Trophoblast cell (in vitro differentiated cells and primary cell): ENCODE measurements around the gene ACOX3.
"Not testable (repeated sequence)": the region's sequence is repeated elsewhere in the genome, so short reads cannot be mapped to it uniquely, and the experiment has no call there.

Source experiments
- DNase-seq, 2 donors: peaks; one replicate each; pipeline ENCODE4 v3.0.0-alpha.2; 2016
- H2AFZ ChIP-seq: 2 replicates; pipeline ENCODE4 v1.6.1; 2013; ENCODE audit warnings: low read length, moderate library complexity, mild to moderate bottlenecking; ENCODE audit not compliant: insufficient read depth, poor library complexity
- H2AK5ac ChIP-seq: 2 replicates; pipeline ENCODE4 v1.6.1; 2013; ENCODE audit warnings: mild to moderate bottlenecking, low read length
- H2BK120ac ChIP-seq: 2 replicates; pipeline ENCODE4 v1.6.1; 2013; ENCODE audit warnings: low read length, mild to moderate bottlenecking, moderate library complexity; ENCODE audit not compliant: insufficient read depth, poor library complexity
- H2BK12ac ChIP-seq: 2 replicates; pipeline ENCODE4 v1.6.1; 2013; ENCODE audit warnings: mild to moderate bottlenecking, low read length, moderate library complexity
- H2BK5ac ChIP-seq: 2 replicates; pipeline ENCODE4 v1.6.1; 2013; ENCODE audit warnings: low read length, low read depth, moderate library complexity, mild to moderate bottlenecking; ENCODE audit not compliant: poor library complexity
- H3K14ac ChIP-seq: 2 replicates; pipeline ENCODE4 v1.6.1; 2013; ENCODE audit warnings: mild to moderate bottlenecking, low read length
- H3K18ac ChIP-seq: 2 replicates; pipeline ENCODE4 v1.6.1; 2013; ENCODE audit warnings: mild to moderate bottlenecking, low read length
- H3K23ac ChIP-seq: 2 replicates; pipeline ENCODE4 v1.6.1; 2013; ENCODE audit warnings: low read length
- H3K27ac ChIP-seq: 2 replicates; pipeline ENCODE4 v1.5.1; 2013; ENCODE audit warnings: low read depth, mild to moderate bottlenecking, inconsistent platforms, low read length, moderate library complexity
- H3K27me3 ChIP-seq: 2 replicates; pipeline ENCODE4 v1.6.1; 2013; ENCODE audit warnings: inconsistent platforms, mild to moderate bottlenecking, low read length, moderate library complexity; ENCODE audit not compliant: insufficient read depth
- H3K36me3 ChIP-seq, 2 experiments: 1 replicate in 1 of 2; 2 replicates in 1 of 2; pipeline ENCODE4 v1.6.1; 2013; ENCODE audit warnings: low read length in 2 of 2, mild to moderate bottlenecking in 2 of 2, moderate library complexity in 1 of 2; ENCODE audit not compliant: insufficient read depth in 2 of 2, control insufficient read depth in 1 of 2
- H3K4ac ChIP-seq: 2 replicates; pipeline ENCODE4 v1.6.1; 2013; ENCODE audit warnings: low read depth, mild to moderate bottlenecking, low read length, moderate library complexity
- H3K4me1 ChIP-seq, 2 experiments: 1 replicate in 1 of 2; 2 replicates in 1 of 2; pipeline ENCODE4 v1.6.1; 2013; ENCODE audit warnings: low read length in 2 of 2, mild to moderate bottlenecking in 2 of 2, moderate library complexity in 1 of 2; ENCODE audit not compliant: insufficient read depth in 2 of 2, control insufficient read depth in 1 of 2
- H3K4me2 ChIP-seq: 2 replicates; pipeline ENCODE4 v1.6.1; 2013; ENCODE audit warnings: inconsistent platforms, mild to moderate bottlenecking, low read length, moderate library complexity
- H3K4me3 ChIP-seq: 2 replicates; pipeline ENCODE4 v1.5.1; 2013; ENCODE audit warnings: mild to moderate bottlenecking, low read depth, low read length, inconsistent platforms
- H3K79me1 ChIP-seq: one replicate; pipeline ENCODE4 v1.6.1; 2013; ENCODE audit warnings: low read length
- H3K79me2 ChIP-seq: 2 replicates; pipeline ENCODE4 v1.6.1; 2013; ENCODE audit warnings: low read length, mild to moderate bottlenecking; ENCODE audit not compliant: control insufficient read depth, insufficient read depth, poor library complexity
- H3K9ac ChIP-seq: 2 replicates; pipeline ENCODE4 v1.6.1; 2013; ENCODE audit warnings: mild to moderate bottlenecking, low read length
- H3K9me3 ChIP-seq: 2 replicates; pipeline ENCODE4 v1.6.1; 2013; ENCODE audit warnings: low read depth, mild to moderate bottlenecking, control low read depth, inconsistent platforms, low read length; ENCODE audit not compliant: insufficient read depth
- H4K12ac ChIP-seq: 2 replicates; pipeline ENCODE4 v1.6.1; 2013; ENCODE audit warnings: low read depth, mild to moderate bottlenecking, low read length, moderate library complexity
- H4K8ac ChIP-seq: 2 replicates; pipeline ENCODE4 v1.6.1; 2013; ENCODE audit warnings: low read depth, mild to moderate bottlenecking, low read length, moderate library complexity
- H4K91ac ChIP-seq: one replicate; pipeline ENCODE4 v1.6.1; 2013; ENCODE audit warnings: low read depth, mild to moderate bottlenecking, low read length, moderate library complexity
- WGBS: extraction: QIAGEN DNeasy Blood & Tissue Kit; methylation state at CpG from one replicate; pipeline ENCODE4 v1.1.7; 2013; ENCODE audit warnings: missing lambda C conversion rate; ENCODE audit not compliant: insufficient read length, insufficient coverage; ENCODE audit errors: extremely low coverage; 5-methylcytosine and 5-hydroxymethylcytosine counted together

ACOX3 gene

GRCh38 chr4:8341281-8341680 is 99.2 kb downstream of the ACOX3 start:
- not testable (repeated sequence) for H3K9me3 ChIP-seq, H3K4ac ChIP-seq, H2BK5ac ChIP-seq, H4K12ac ChIP-seq, H4K8ac ChIP-seq, H3K27ac ChIP-seq, H3K14ac ChIP-seq, H3K36me3 ChIP-seq, H3K23ac ChIP-seq, H3K18ac ChIP-seq, H2BK120ac ChIP-seq, H4K91ac ChIP-seq, H2AK5ac ChIP-seq, H3K79me1 ChIP-seq, H3K79me2 ChIP-seq, H3K27me3 ChIP-seq, H3K9ac ChIP-seq, DNase-seq, H3K4me3 ChIP-seq, H3K4me1 ChIP-seq, H3K4me2 ChIP-seq, H2AFZ ChIP-seq, H2BK12ac ChIP-seq
- WGBS: no CpG with 5 or more reads among the region's 7 CpGs

- Histone ChIP-seq H2AFZ (no peak overlapping the region), H2BK120ac (no peak overlapping the region), H2BK5ac (no peak overlapping the region), H2AK5ac (no peak overlapping the region), H4K12ac (no peak overlapping the region), H3K36me3 (no peaks in the 10 kb centered on the region), H3K27me3 (no peaks in the 10 kb centered on the region), H3K4me3 (no peak overlapping the region), H3K4me2 (no peak overlapping the region), H3K14ac (no peak overlapping the region), H4K91ac (no peak overlapping the region), H3K9ac (no peak overlapping the region), H3K4ac (no peak overlapping the region), H3K79me1 (peaks cover 2% of the 10 kb centered on the region), H3K79me2 (no peaks in the 10 kb centered on the region), H3K27ac (no peak overlapping the region), H3K9me3 (no peaks in the 10 kb centered on the region), H3K23ac (no peak overlapping the region), H4K8ac (no peak overlapping the region), H3K4me1 (peaks cover 7 to 8% of the 10 kb centered on the region in 2 experiments), H2BK12ac (no peak overlapping the region), H3K18ac (no peak overlapping the region)
- WGBS: no CpG with 5 or more reads among the region's 8 CpGs
- DNase-seq: no peak
Measured at GRCh38 chr4:8340781-8341241, 99.7 kb downstream of the ACOX3 start.

GRCh38 chr4:8338351-8338961 is 102.1 kb downstream of the ACOX3 start:
- no peak overlapping the region for H4K12ac ChIP-seq
- DNase-seq: no peak
- no peak overlapping the region for H2BK12ac ChIP-seq
- H2BK120ac ChIP-seq: no peak overlapping the region
- H3K27ac ChIP-seq: no peak overlapping the region
- H3K23ac ChIP-seq: no peak overlapping the region
- no peak overlapping the region for H3K18ac ChIP-seq
- no peak overlapping the region for H3K4me3 ChIP-seq
- H3K4me2 ChIP-seq: no peak overlapping the region
- no peak overlapping the region for H2AK5ac ChIP-seq
- H2BK5ac ChIP-seq: no peak overlapping the region
- no peak overlapping the region for H3K4ac ChIP-seq
- H4K8ac ChIP-seq: no peak overlapping the region
- H3K9ac ChIP-seq: no peak overlapping the region
- H3K9me3 ChIP-seq: peaks cover 7% of the 10 kb centered on the region
- H4K91ac ChIP-seq: no peak overlapping the region
- H2AFZ ChIP-seq: no peak overlapping the region
- H3K14ac ChIP-seq: no peak overlapping the region
- no peaks in the 10 kb centered on the region for H3K79me1 ChIP-seq
- WGBS: no CpG with 5 or more reads among the region's 4 CpGs
- peaks cover 6 to 7% of the 10 kb centered on the region in 2 experiments for H3K4me1 ChIP-seq
- no peaks in the 10 kb centered on the region for H3K36me3 ChIP-seq
- no peaks in the 10 kb centered on the region for H3K27me3 ChIP-seq
- no peaks in the 10 kb centered on the region for H3K79me2 ChIP-seq

GRCh38 chr4:8336412-8337075 is 104.0 kb downstream of the ACOX3 start:
- H3K36me3 ChIP-seq: no peaks in the 10 kb centered on the region
- H3K4me3 ChIP-seq: no peak overlapping the region
- no peak overlapping the region for H3K18ac ChIP-seq
- no peak overlapping the region for H3K4ac ChIP-seq
- H4K91ac ChIP-seq: no peak overlapping the region
- H3K9ac ChIP-seq: no peak overlapping the region
- no peaks in the 10 kb centered on the region for H3K79me1 ChIP-seq
- no peaks in the 10 kb centered on the region for H3K27me3 ChIP-seq
- peaks cover 7% of the 10 kb centered on the region for H3K9me3 ChIP-seq
- H4K8ac ChIP-seq: no peak overlapping the region
- H2BK120ac ChIP-seq: no peak overlapping the region
- WGBS: no CpG with 5 or more reads among the region's 7 CpGs
- no peak overlapping the region for H3K27ac ChIP-seq
- H3K79me2 ChIP-seq: no peaks in the 10 kb centered on the region
- no peak overlapping the region for H3K14ac ChIP-seq
- no peak overlapping the region for H2BK12ac ChIP-seq
- no peak overlapping the region for H2AK5ac ChIP-seq
- DNase-seq: no peak
- no peak overlapping the region for H2BK5ac ChIP-seq
- no peak overlapping the region for H3K23ac ChIP-seq
- H3K4me2 ChIP-seq: no peak overlapping the region
- peaks cover 0 to 7% of the 10 kb centered on the region in 2 experiments for H3K4me1 ChIP-seq
- no peak overlapping the region for H2AFZ ChIP-seq
- no peak overlapping the region for H4K12ac ChIP-seq
